HCT116 (cell line): ENCODE data around the gene FECH. TPM values are rescaled to one million over a fixed set of nuclear protein-coding genes. Genes with fewer than 3 reads are reported as not detected.

Source experiments
- ATAC-seq: fragments of 200-7000 bp; cut with Tn5 transposase; 2 replicates; pipeline ENCODE4 v1.9.1; 2020; ENCODE audit warnings: mild to moderate bottlenecking, moderate library complexity
- BruUV-seq: library from RNA; stranded (reverse); fragments of 400-500 nt; replicated peaks from 2 replicates; lab custom pipeline; 2021; lab: Mats Ljungman, UMichigan
- CTCF ChIA-PET: fragments of 300-600 bp; sonication (Branson Sonifier 250); formaldehyde crosslinking; loops from one replicate; lab custom pipeline; 2021; ENCODE audit warnings: antibody characterized with exemption; lab: Charles Lee
- POLR2A ChIA-PET: fragments of 300-600, 350-600 bp; sonication (Branson Sonifier 250); formaldehyde crosslinking; loops from one replicate; lab custom pipeline; 2021; ENCODE audit warnings: antibody characterized with exemption; lab: Charles Lee
- RAD21 ChIA-PET, 2 experiments: fragments of 300-600 bp; sonication (Branson Sonifier 250); formaldehyde crosslinking; loops; one replicate each; lab custom pipeline; 2023; ENCODE audit warnings: low total read pairs in 2 of 2; ENCODE audit not compliant: uncharacterized antibody in 2 of 2, unreplicated experiment in 2 of 2, low non-redundant PET in 1 of 2; lab: Charles Lee
- DNase-seq: peaks from one replicate; pipeline ENCODE4 v3.0.0-alpha.2; 2010; ENCODE audit warnings: low read depth, low spot score
- H2AFZ ChIP-seq: fragments of 200-600 bp; shearing (Covaris generic), sonication (generic); 2 replicates; pipeline ENCODE4 v1.6.1; 2017; ENCODE audit warnings: low read depth, mixed run types, mixed read lengths, antibody characterized with exemption, low read length; ENCODE audit not compliant: poor library complexity, severe bottlenecking
- H3K27ac ChIP-seq: 2 replicates; pipeline ENCODE4 v1.5.1; 2012; ENCODE audit warnings: low read depth, low read length
- H3K27me3 ChIP-seq: fragments of 200-600 bp; sonication (generic); 2 replicates; pipeline ENCODE4 v1.6.1; 2016; ENCODE audit warnings: mixed run types, low read length, mixed read lengths; ENCODE audit not compliant: insufficient read depth
- H3K36me3 ChIP-seq, 2 experiments: fragments of 200-500 bp in 1 of 2; fragments of 200-600 bp in 1 of 2; sonication (Bioruptor generic) in 1 of 2; sonication (generic) in 1 of 2; 2 replicates each; pipeline versions ENCODE4 v1.5.1 to v1.6.1; 2014 to 2016; ENCODE audit warnings: low read length in 2 of 2, inconsistent platforms in 1 of 2, mixed read lengths in 1 of 2, mixed run types in 1 of 2; ENCODE audit not compliant: insufficient read depth in 2 of 2, control insufficient read depth in 1 of 2
- H3K4me1 ChIP-seq, 2 experiments: fragments of 200-600 bp in 1 of 2; sonication (generic) in 1 of 2; 2 replicates each; pipeline versions ENCODE4 v1.5.1 to v1.6.1; 2012 to 2017; ENCODE audit warnings: low read length in 2 of 2, inconsistent platforms in 1 of 2, mild to moderate bottlenecking in 1 of 2, mixed read lengths in 1 of 2, mixed run types in 1 of 2, moderate library complexity in 1 of 2; ENCODE audit not compliant: insufficient read depth in 2 of 2, control insufficient read depth in 1 of 2
- H3K4me2 ChIP-seq: fragments of 200-600 bp; sonication (generic); 2 replicates; pipeline ENCODE4 v1.6.1; 2017; ENCODE audit warnings: mixed run types, low read length, mixed read lengths
- H3K4me3 ChIP-seq, 2 experiments: fragments of 200-600 bp in 1 of 2; sonication (generic) in 1 of 2; replicated peaks in 1 of 2; 2 replicates each; pipeline ENCODE4 v1.5.1; 2011 to 2016; ENCODE audit warnings: low read length in 2 of 2, control low read depth in 1 of 2, low read depth in 1 of 2, mild to moderate bottlenecking in 1 of 2, mixed read lengths in 1 of 2, mixed run types in 1 of 2
- H3K79me2 ChIP-seq: fragments of 200-600 bp; sonication (generic); 2 replicates; pipeline ENCODE4 v1.6.1; 2017; ENCODE audit warnings: mild to moderate bottlenecking, mixed run types, low read length, moderate library complexity, mixed read lengths; ENCODE audit not compliant: insufficient read depth
- H3K9ac ChIP-seq: fragments of 200-600 bp; sonication (generic); 2 replicates; pipeline ENCODE4 v1.6.1; 2016; ENCODE audit warnings: low read length, mixed read lengths
- H3K9me2 ChIP-seq: fragments of 200-600 bp; sonication (generic), shearing (Covaris generic); 2 replicates; pipeline ENCODE4 v1.6.1; 2017; ENCODE audit warnings: mixed run types, mild to moderate bottlenecking, moderate library complexity; ENCODE audit not compliant: insufficient read depth
- H3K9me3 ChIP-seq, 2 experiments: fragments of 200-500 bp in 1 of 2; fragments of 200-600 bp in 1 of 2; sonication (Bioruptor generic) in 1 of 2; sonication (generic) in 1 of 2; 2 replicates each; pipeline ENCODE4 v1.6.1; 2014 to 2017; ENCODE audit warnings: low read length in 2 of 2, mixed read lengths in 2 of 2, inconsistent platforms in 1 of 2, low read depth in 1 of 2, mild to moderate bottlenecking in 1 of 2, mixed run types in 1 of 2, moderate library complexity in 1 of 2; ENCODE audit not compliant: control insufficient read depth in 1 of 2, insufficient read depth in 1 of 2
- H4K20me1 ChIP-seq: fragments of 200-600 bp; sonication (generic), shearing (Covaris generic); 2 replicates; pipeline ENCODE4 v1.6.1; 2017; ENCODE audit warnings: mixed run types, mild to moderate bottlenecking, moderate library complexity; ENCODE audit not compliant: insufficient read depth
- CEBPB ChIP-seq: IDR thresholded peaks from 2 replicates; pipeline ENCODE4 v1.6.1; 2012; ENCODE audit warnings: low read depth
- CTCF ChIP-seq, 3 experiments: fragments of 200-600 bp in 1 of 3; sonication (generic) in 1 of 3; IDR thresholded peaks in 2 of 3; conservative IDR thresholded peaks in 1 of 3; 2 replicates each; pipeline ENCODE4 v1.5.1; 2012 to 2017; ENCODE audit warnings: low read depth in 2 of 3, low read length in 2 of 3, antibody characterized with exemption in 1 of 3, borderline replicate concordance in 1 of 3, control low read depth in 1 of 3, mild to moderate bottlenecking in 1 of 3, mixed read lengths in 1 of 3, mixed run types in 1 of 3, moderate library complexity in 1 of 3; ENCODE audit not compliant: insufficient read depth in 1 of 3
- ELF1 ChIP-seq: IDR thresholded peaks from 2 replicates; pipeline ENCODE4 v1.6.1; 2012; ENCODE audit warnings: low read depth, borderline replicate concordance
- JUND ChIP-seq: IDR thresholded peaks from 2 replicates; pipeline ENCODE4 v1.6.1; 2012
- MAX ChIP-seq: IDR thresholded peaks from 2 replicates; pipeline ENCODE4 v1.6.1; 2012
- POLR2A ChIP-seq: IDR thresholded peaks from 2 replicates; pipeline ENCODE4 v1.7.0; 2011; ENCODE audit warnings: borderline replicate concordance; ENCODE audit not compliant: insufficient read depth, insufficient read length; ENCODE audit errors: extremely low read depth
- SIN3A ChIP-seq: IDR thresholded peaks from 2 replicates; pipeline ENCODE4 v1.6.1; 2012; ENCODE audit warnings: low read depth
- SRF ChIP-seq: IDR thresholded peaks from 2 replicates; pipeline ENCODE4 v1.6.1; 2012; ENCODE audit warnings: low read depth
- TCF7L2 ChIP-seq: IDR thresholded peaks from 2 replicates; pipeline ENCODE4 v1.7.0; 2011; ENCODE audit warnings: borderline replicate concordance, inconsistent platforms; ENCODE audit not compliant: insufficient read depth, insufficient read length; ENCODE audit errors: extremely low read depth
- ZBTB33 ChIP-seq: IDR thresholded peaks from 2 replicates; pipeline ENCODE4 v1.6.1; 2011; ENCODE audit warnings: mild to moderate bottlenecking, low read length, moderate library complexity; ENCODE audit not compliant: insufficient replicate concordance; ENCODE audit errors: extremely low read depth
- ZFX ChIP-seq: fragments of 450-650 bp; IDR thresholded peaks from 2 replicates; pipeline ENCODE4 v1.6.1; 2017
- intact Hi-C: fragments of 100-400 bp; cut with micrococcal nuclease; formaldehyde crosslinking; loops from 2 replicates; pipeline ENCODE4 v1.10.0; 2022
- total RNA-seq: library from RNA; stranded (reverse); gene quantifications from one replicate; pipeline ENCODE4 v1.2.1, GENCODE V29; 2021; ENCODE audit not compliant: unreplicated experiment

The FECH gene
- total RNA-seq, 1 experiment from 2014 or later = 42.7 TPM

- Histone ChIP-seq H3K9me2 (no peaks in the 10 kb centered on the region), H3K4me2 (no peak overlapping the region), H3K27me3 (no peaks in the 10 kb centered on the region), H3K4me3 (no peak overlapping the region), H3K79me2 (no peaks in the 10 kb centered on the region), H3K4me1 (no peaks in the 10 kb centered on the region), H2AFZ (no peak overlapping the region), H4K20me1 (no peaks in the 10 kb centered on the region), H3K36me3 (no peaks in the 10 kb centered on the region), H3K27ac (no peak overlapping the region), H3K9ac (no peak overlapping the region)
- no peak for DNase-seq
- intact Hi-C loops = no loop called here
- BruUV-seq = no TSS peak
- POLR2A ChIA-PET = no interaction called here
- CTCF ChIA-PET = no interaction called here
- RAD21 ChIA-PET = no interaction called here
- no peak for TF ChIP-seq POLR2A
- no peak for TF ChIP-seq SRF
- TF ChIP-seq CTCF (IDR thresholded peaks at IDR 0.05 in 2 of 3, conservative IDR thresholded peaks at IDR 0.05 in 1 of 3; ENCODE audit: borderline replicate concordance in 1 of 3, insufficient read depth in 1 of 3, low read depth in 2 of 3, low read length in 2 of 3) = no peak
- no peak for TF ChIP-seq JUND
- no peak for TF ChIP-seq MAX
- TF ChIP-seq ZFX = no peak
- no peak for TF ChIP-seq CEBPB
- no peak for TF ChIP-seq ZBTB33
- TF ChIP-seq TCF7L2 = no peak
- TF ChIP-seq ELF1 = no peak
- TF ChIP-seq SIN3A = no peak
- TF ChIP-seq, all 23 proteins: peak for 0
- no peak for ATAC-seq
- H3K9me3 ChIP-seq = no peaks in the 10 kb centered on the region
Observed at GRCh38 chr18:57527556-57528229, 58.8 kb downstream of the FECH start.
